Activated T-cell treated with anti-CD3 and anti-CD28 coated beads, Interleukin-2, amount 50 U/mL, for 72 hours (primary cell): ENCODE measurements around the gene TOM1L2. TPM values are rescaled to one million over a fixed set of nuclear protein-coding genes. Genes with fewer than 3 reads are reported as not detected.

Experiments used
- ATAC-seq, 2 donors: fragments of 150-1000 bp; cut with Tn5 transposase; replicated peaks in 1 of 2; 2 replicates each; pipeline ENCODE4 v1.10.0; 2021; ENCODE audit warnings: moderate library complexity in 2 of 2, mild to moderate bottlenecking in 1 of 2
- DNase-seq, 2 donors: peaks; one replicate each; pipeline ENCODE4 v3.0.0; 2021 to 2022; ENCODE audit warnings: mixed read lengths in 1 of 2
- H3K27ac Mint-ChIP-seq: one replicate; pipeline ENCODE4 v1.8.0; 2022; ENCODE audit warnings: mild to moderate bottlenecking, moderate library complexity, mixed read lengths
- H3K27me3 Mint-ChIP-seq: one replicate; pipeline ENCODE4 v1.8.0; 2022; ENCODE audit warnings: low read depth, mixed read lengths
- H3K36me3 Mint-ChIP-seq, 2 donors: one replicate each; pipeline ENCODE4 v1.8.0; 2022; ENCODE audit warnings: mixed read lengths in 2 of 2, mild to moderate bottlenecking in 1 of 2; ENCODE audit not compliant: insufficient read depth in 2 of 2
- H3K4me1 Mint-ChIP-seq: one replicate; pipeline ENCODE4 v1.8.0; 2022; ENCODE audit warnings: low read depth, mixed read lengths
- H3K4me3 Mint-ChIP-seq, 2 donors: one replicate each; pipeline ENCODE4 v1.8.0; 2022; ENCODE audit warnings: mild to moderate bottlenecking in 2 of 2, mixed read lengths in 2 of 2, moderate library complexity in 2 of 2
- H3K9me3 Mint-ChIP-seq, 2 donors: one replicate each; pipeline ENCODE4 v1.8.0; 2022; ENCODE audit warnings: mixed read lengths in 2 of 2
- total RNA-seq, 2 donors: library from RNA; stranded (reverse); gene quantifications; one replicate each; pipeline ENCODE4 v1.2.3, GENCODE V29; 2022

Gene TOM1L2
- total RNA-seq, 2 donors from 2014 or later, result 23.7 to 26.9 TPM

- no peaks in the 10 kb centered on the region for H3K9me3 Mint-ChIP-seq
- peak; percentile 86 to 92 for DNase-seq
- peak overlapping the region; percentile 86 to 92 for H3K4me3 Mint-ChIP-seq
- ATAC-seq, result peak; percentile 66 to 68
- H3K27me3 Mint-ChIP-seq, result no peaks in the 10 kb centered on the region
- H3K27ac Mint-ChIP-seq, result peak overlapping the region; percentile 96
- H3K36me3 Mint-ChIP-seq, result peaks cover 0 to 5% of the 10 kb centered on the region in 2 donors
- H3K4me1 Mint-ChIP-seq, result peaks cover 87% of the 10 kb centered on the region
Measured at GRCh38 chr17:17849845-17850373, 122.3 kb downstream of the TOM1L2 start.

GRCh38 chr17:17849147-17849820 lies 122.9 kb downstream of the TOM1L2 start:
- peaks cover 0 to 5% of the 10 kb centered on the region in 2 donors for H3K36me3 Mint-ChIP-seq
- H3K4me3 Mint-ChIP-seq, result peak overlapping the region; percentile 86 to 92
- H3K9me3 Mint-ChIP-seq, result no peaks in the 10 kb centered on the region
- H3K27ac Mint-ChIP-seq, result peak overlapping the region; percentile 96
- peaks cover 81% of the 10 kb centered on the region for H3K4me1 Mint-ChIP-seq
- H3K27me3 Mint-ChIP-seq, result no peaks in the 10 kb centered on the region
- DNase-seq (peak; percentile 92 to 96), ATAC-seq (peak; percentile 75 to 78)

GRCh38 chr17:17848311-17849082 lies 123.7 kb downstream of the TOM1L2 start:
- Mint-ChIP-seq H3K9me3 (no peaks in the 10 kb centered on the region), H3K4me1 (peaks cover 73% of the 10 kb centered on the region), H3K27me3 (no peaks in the 10 kb centered on the region), H3K27ac (peak overlapping the region; percentile 96), H3K4me3 (peak overlapping the region; percentile 86 to 92), H3K36me3 (peaks cover 0 to 4% of the 10 kb centered on the region in 2 donors)
- no peak for DNase-seq
- ATAC-seq, result no peak

GRCh38 chr17:17847726-17848125 lies 124.5 kb downstream of the TOM1L2 start:
- Mint-ChIP-seq H3K27ac (no peak overlapping the region), H3K36me3 (peaks cover 0 to 3% of the 10 kb centered on the region in 2 donors), H3K27me3 (no peaks in the 10 kb centered on the region), H3K9me3 (no peaks in the 10 kb centered on the region), H3K4me3 (peak overlapping the region in 1 of 2 donors; percentile 86), H3K4me1 (peaks cover 65% of the 10 kb centered on the region)
- DNase-seq (no peak), ATAC-seq (no peak)

GRCh38 chr17:17847118-17847689 lies 125.0 kb downstream of the TOM1L2 start:
- no peak for ATAC-seq
- Mint-ChIP-seq H3K4me1 (peaks cover 61% of the 10 kb centered on the region), H3K36me3 (peaks cover 0 to 3% of the 10 kb centered on the region in 2 donors), H3K27me3 (no peaks in the 10 kb centered on the region), H3K4me3 (peak overlapping the region in 1 of 2 donors; percentile 6), H3K27ac (no peak overlapping the region), H3K9me3 (no peaks in the 10 kb centered on the region)
- no peak for DNase-seq

GRCh38 chr17:17846645-17847044 lies 125.6 kb downstream of the TOM1L2 start:
- H3K9me3 Mint-ChIP-seq, result no peaks in the 10 kb centered on the region
- H3K36me3 Mint-ChIP-seq, result peaks cover 0 to 3% of the 10 kb centered on the region in 2 donors
- H3K4me1 Mint-ChIP-seq, result peaks cover 55% of the 10 kb centered on the region
- H3K27ac Mint-ChIP-seq, result no peak overlapping the region
- no peak overlapping the region for H3K4me3 Mint-ChIP-seq
- no peaks in the 10 kb centered on the region for H3K27me3 Mint-ChIP-seq
- ATAC-seq, result no peak
- DNase-seq, result no peak

- Mint-ChIP-seq H3K4me3 (no peak overlapping the region), H3K9me3 (no peaks in the 10 kb centered on the region), H3K36me3 (peaks cover 0 to 3% of the 10 kb centered on the region in 2 donors), H3K4me1 (peaks cover 54% of the 10 kb centered on the region), H3K27ac (no peak overlapping the region), H3K27me3 (no peaks in the 10 kb centered on the region)
- DNase-seq (no peak), ATAC-seq (no peak)
Measured at GRCh38 chr17:17846003-17846402, 126.2 kb downstream of the TOM1L2 start.

GRCh38 chr17:17845046-17845775 lies 127.0 kb downstream of the TOM1L2 start:
- H3K9me3 Mint-ChIP-seq, result no peaks in the 10 kb centered on the region
- no peak overlapping the region for H3K4me3 Mint-ChIP-seq
- no peak for DNase-seq
- peaks cover 0 to under 1% of the 10 kb centered on the region in 2 donors for H3K36me3 Mint-ChIP-seq
- ATAC-seq, result no peak
- no peak overlapping the region for H3K27ac Mint-ChIP-seq
- no peaks in the 10 kb centered on the region for H3K27me3 Mint-ChIP-seq
- H3K4me1 Mint-ChIP-seq, result peaks cover 51% of the 10 kb centered on the region

GRCh38 chr17:17844500-17844899 lies 127.7 kb downstream of the TOM1L2 start:
- ATAC-seq (no peak), DNase-seq (no peak)
- Mint-ChIP-seq H3K27me3 (no peaks in the 10 kb centered on the region), H3K4me1 (peaks cover 47% of the 10 kb centered on the region), H3K36me3 (no peaks in the 10 kb centered on the region), H3K4me3 (no peak overlapping the region), H3K27ac (no peak overlapping the region), H3K9me3 (no peaks in the 10 kb centered on the region)

GRCh38 chr17:17844079-17844478 lies 128.1 kb downstream of the TOM1L2 start:
- Mint-ChIP-seq H3K9me3 (no peaks in the 10 kb centered on the region), H3K36me3 (no peaks in the 10 kb centered on the region), H3K4me1 (peaks cover 47% of the 10 kb centered on the region), H3K27ac (no peak overlapping the region), H3K27me3 (no peaks in the 10 kb centered on the region), H3K4me3 (no peak overlapping the region)
- ATAC-seq (no peak), DNase-seq (no peak)

- Mint-ChIP-seq H3K27ac (no peak overlapping the region), H3K9me3 (no peaks in the 10 kb centered on the region), H3K4me3 (no peak overlapping the region), H3K4me1 (peaks cover 47% of the 10 kb centered on the region), H3K36me3 (no peaks in the 10 kb centered on the region), H3K27me3 (no peaks in the 10 kb centered on the region)
- DNase-seq (no peak), ATAC-seq (no peak)
Measured at GRCh38 chr17:17843096-17843495, 129.1 kb downstream of the TOM1L2 start.

GRCh38 chr17:17842111-17842876 lies 129.9 kb downstream of the TOM1L2 start:
- no peaks in the 10 kb centered on the region for H3K36me3 Mint-ChIP-seq
- no peak overlapping the region for H3K4me3 Mint-ChIP-seq
- DNase-seq (no peak), ATAC-seq (no peak)
- H3K9me3 Mint-ChIP-seq, result no peaks in the 10 kb centered on the region
- no peaks in the 10 kb centered on the region for H3K27me3 Mint-ChIP-seq
- peaks cover 47% of the 10 kb centered on the region for H3K4me1 Mint-ChIP-seq
- H3K27ac Mint-ChIP-seq, result no peak overlapping the region
